H1 (cell line): ENCODE measurements around the gene DYNLT3. TPM values are rescaled to one million over a fixed set of nuclear protein-coding genes. Genes with fewer than 3 reads are reported as not detected.

ENCODE experiments used
- ASH2L ChIP-seq: fragments of 200-600, 300-600 bp; sonication (generic); IDR thresholded peaks from one replicate; pipeline ENCODE4 v1.7.1; 2017; ENCODE audit warnings: low read length
- CHD1 ChIP-seq: IDR thresholded peaks from 2 replicates; pipeline ENCODE4 v1.6.1; 2012; ENCODE audit warnings: low read depth, low read length, improper control_type of control experiment
- EZH2 ChIP-seq: fragments of 200-600 bp; sonication (generic); IDR thresholded peaks from 2 replicates; pipeline ENCODE4 v1.7.1; 2012; ENCODE audit warnings: low read depth, mild to moderate bottlenecking, moderate library complexity, low read length, inconsistent platforms; ENCODE audit not compliant: severe bottlenecking
- JUN ChIP-seq: IDR thresholded peaks from 2 replicates; pipeline ENCODE4 v1.6.1; 2011; ENCODE audit warnings: low read depth, mild to moderate bottlenecking, improper control_type of control experiment, low read length
- polyA plus RNA-seq, 7 experiments: library from polyadenylated mRNA; depleted of rRNA in 3 of 7; stranded (reverse) in 5 of 7; unstranded in 2 of 7; fragments of >200 nt in 5 of 7; fragments of 200-250 nt in 2 of 7; gene quantifications; 1 replicate in 5 of 7; 2 replicates in 1 of 7; 4 replicates in 1 of 7; pipeline versions ENCODE4 v1.2.1 to v1.2.3, GENCODE V29; 2011 to 2013; ENCODE audit warnings: missing spikeins in 2 of 7, mixed read lengths in 2 of 7
- total RNA-seq: library from RNA; stranded (reverse); fragmentation: NEBNext Ultra II Directional; extraction: Animal tissue kit (Norgen Biotek cat#: 25700); gene quantifications from 2 replicates; pipeline ENCODE4 v1.2.1, GENCODE V29; 2021
- TF ChIP-seq, protein P1 (sequence below): fragments of 300-600 bp; sonication (generic); IDR thresholded peaks from 2 replicates; pipeline ENCODE4 v1.7.1; 2012; ENCODE audit warnings: low read length, moderate library complexity, mild to moderate bottlenecking, inconsistent platforms; ENCODE audit not compliant: insufficient replicate concordance

DYNLT3 gene
- total and polyA plus RNA-seq, 2 of the 8 experiments (the other 6 are each of a cell fraction or from before 2014, with no cell fraction given), result 2.3 to 3.5 TPM

DNA sequence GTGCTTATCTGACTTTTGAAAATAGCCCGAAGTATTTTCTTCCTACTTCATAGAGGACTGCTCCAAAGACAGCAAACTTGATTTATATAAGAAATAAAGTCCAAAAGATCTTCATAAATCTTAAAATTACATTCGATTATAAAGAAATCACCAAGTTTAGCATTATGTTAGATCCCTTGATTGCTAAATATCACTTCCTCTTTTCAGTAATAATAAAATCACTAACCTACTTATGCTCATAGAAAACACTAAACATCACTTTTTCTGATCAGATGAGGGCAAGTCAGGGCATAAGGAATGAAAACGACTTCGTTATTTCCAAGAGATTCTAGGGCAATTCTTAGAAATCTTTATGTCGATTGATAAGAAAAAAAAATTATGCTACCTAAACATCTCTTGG lies 32.0 kb downstream of the DYNLT3 start (continued):
- TF ChIP-seq, protein P1, sequence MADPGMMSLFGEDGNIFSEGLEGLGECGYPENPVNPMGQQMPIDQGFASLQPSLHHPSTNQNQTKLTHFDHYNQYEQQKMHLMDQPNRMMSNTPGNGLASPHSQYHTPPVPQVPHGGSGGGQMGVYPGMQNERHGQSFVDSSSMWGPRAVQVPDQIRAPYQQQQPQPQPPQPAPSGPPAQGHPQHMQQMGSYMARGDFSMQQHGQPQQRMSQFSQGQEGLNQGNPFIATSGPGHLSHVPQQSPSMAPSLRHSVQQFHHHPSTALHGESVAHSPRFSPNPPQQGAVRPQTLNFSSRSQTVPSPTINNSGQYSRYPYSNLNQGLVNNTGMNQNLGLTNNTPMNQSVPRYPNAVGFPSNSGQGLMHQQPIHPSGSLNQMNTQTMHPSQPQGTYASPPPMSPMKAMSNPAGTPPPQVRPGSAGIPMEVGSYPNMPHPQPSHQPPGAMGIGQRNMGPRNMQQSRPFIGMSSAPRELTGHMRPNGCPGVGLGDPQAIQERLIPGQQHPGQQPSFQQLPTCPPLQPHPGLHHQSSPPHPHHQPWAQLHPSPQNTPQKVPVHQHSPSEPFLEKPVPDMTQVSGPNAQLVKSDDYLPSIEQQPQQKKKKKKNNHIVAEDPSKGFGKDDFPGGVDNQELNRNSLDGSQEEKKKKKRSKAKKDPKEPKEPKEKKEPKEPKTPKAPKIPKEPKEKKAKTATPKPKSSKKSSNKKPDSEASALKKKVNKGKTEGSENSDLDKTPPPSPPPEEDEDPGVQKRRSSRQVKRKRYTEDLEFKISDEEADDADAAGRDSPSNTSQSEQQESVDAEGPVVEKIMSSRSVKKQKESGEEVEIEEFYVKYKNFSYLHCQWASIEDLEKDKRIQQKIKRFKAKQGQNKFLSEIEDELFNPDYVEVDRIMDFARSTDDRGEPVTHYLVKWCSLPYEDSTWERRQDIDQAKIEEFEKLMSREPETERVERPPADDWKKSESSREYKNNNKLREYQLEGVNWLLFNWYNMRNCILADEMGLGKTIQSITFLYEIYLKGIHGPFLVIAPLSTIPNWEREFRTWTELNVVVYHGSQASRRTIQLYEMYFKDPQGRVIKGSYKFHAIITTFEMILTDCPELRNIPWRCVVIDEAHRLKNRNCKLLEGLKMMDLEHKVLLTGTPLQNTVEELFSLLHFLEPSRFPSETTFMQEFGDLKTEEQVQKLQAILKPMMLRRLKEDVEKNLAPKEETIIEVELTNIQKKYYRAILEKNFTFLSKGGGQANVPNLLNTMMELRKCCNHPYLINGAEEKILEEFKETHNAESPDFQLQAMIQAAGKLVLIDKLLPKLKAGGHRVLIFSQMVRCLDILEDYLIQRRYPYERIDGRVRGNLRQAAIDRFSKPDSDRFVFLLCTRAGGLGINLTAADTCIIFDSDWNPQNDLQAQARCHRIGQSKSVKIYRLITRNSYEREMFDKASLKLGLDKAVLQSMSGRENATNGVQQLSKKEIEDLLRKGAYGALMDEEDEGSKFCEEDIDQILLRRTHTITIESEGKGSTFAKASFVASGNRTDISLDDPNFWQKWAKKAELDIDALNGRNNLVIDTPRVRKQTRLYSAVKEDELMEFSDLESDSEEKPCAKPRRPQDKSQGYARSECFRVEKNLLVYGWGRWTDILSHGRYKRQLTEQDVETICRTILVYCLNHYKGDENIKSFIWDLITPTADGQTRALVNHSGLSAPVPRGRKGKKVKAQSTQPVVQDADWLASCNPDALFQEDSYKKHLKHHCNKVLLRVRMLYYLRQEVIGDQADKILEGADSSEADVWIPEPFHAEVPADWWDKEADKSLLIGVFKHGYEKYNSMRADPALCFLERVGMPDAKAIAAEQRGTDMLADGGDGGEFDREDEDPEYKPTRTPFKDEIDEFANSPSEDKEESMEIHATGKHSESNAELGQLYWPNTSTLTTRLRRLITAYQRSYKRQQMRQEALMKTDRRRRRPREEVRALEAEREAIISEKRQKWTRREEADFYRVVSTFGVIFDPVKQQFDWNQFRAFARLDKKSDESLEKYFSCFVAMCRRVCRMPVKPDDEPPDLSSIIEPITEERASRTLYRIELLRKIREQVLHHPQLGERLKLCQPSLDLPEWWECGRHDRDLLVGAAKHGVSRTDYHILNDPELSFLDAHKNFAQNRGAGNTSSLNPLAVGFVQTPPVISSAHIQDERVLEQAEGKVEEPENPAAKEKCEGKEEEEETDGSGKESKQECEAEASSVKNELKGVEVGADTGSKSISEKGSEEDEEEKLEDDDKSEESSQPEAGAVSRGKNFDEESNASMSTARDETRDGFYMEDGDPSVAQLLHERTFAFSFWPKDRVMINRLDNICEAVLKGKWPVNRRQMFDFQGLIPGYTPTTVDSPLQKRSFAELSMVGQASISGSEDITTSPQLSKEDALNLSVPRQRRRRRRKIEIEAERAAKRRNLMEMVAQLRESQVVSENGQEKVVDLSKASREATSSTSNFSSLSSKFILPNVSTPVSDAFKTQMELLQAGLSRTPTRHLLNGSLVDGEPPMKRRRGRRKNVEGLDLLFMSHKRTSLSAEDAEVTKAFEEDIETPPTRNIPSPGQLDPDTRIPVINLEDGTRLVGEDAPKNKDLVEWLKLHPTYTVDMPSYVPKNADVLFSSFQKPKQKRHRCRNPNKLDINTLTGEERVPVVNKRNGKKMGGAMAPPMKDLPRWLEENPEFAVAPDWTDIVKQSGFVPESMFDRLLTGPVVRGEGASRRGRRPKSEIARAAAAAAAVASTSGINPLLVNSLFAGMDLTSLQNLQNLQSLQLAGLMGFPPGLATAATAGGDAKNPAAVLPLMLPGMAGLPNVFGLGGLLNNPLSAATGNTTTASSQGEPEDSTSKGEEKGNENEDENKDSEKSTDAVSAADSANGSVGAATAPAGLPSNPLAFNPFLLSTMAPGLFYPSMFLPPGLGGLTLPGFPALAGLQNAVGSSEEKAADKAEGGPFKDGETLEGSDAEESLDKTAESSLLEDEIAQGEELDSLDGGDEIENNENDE, result no peak
- no peak for TF ChIP-seq CHD1
- TF ChIP-seq ASH2L, result no peak
- no peak for TF ChIP-seq JUN
- no peak for TF ChIP-seq EZH2
